ENCODE measurements around the gene ZNF160. TPM values are rescaled to one million over a fixed set of nuclear protein-coding genes. Genes with fewer than 3 reads are reported as not detected.
A peak's percentile ranks its signal among the peaks of the same experiment; 100 is the strongest.
"Not testable (repeated sequence)": the region's sequence is repeated elsewhere in the genome, so short reads cannot be mapped to it uniquely, and the experiment has no call there.

ZNF160 gene
- polyA plus RNA-seq, 5 donors, result 26.2 to 72.7 (median 54.0) TPM

DNA sequence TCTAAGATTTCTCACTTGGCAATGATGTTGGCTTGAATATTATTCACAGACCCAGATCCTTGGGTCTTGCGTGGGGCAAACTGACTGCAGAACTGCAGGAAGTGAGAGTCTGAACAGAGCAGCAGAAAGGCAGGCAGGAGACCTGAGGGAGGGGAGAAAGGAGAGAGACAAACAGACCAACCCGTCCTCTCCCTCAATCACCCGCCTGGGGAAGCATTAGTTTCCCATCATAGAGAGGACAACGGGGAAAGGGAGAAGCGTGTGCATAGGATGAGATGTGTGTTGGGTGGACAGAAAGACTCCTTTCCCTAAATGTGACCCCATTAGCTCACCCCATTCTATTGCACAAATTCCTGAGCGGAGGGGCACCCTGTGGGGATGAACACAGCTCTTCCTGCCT is 6.6 kb downstream of the ZNF160 start:
- DNase-seq, result not testable (repeated sequence)

DNA sequence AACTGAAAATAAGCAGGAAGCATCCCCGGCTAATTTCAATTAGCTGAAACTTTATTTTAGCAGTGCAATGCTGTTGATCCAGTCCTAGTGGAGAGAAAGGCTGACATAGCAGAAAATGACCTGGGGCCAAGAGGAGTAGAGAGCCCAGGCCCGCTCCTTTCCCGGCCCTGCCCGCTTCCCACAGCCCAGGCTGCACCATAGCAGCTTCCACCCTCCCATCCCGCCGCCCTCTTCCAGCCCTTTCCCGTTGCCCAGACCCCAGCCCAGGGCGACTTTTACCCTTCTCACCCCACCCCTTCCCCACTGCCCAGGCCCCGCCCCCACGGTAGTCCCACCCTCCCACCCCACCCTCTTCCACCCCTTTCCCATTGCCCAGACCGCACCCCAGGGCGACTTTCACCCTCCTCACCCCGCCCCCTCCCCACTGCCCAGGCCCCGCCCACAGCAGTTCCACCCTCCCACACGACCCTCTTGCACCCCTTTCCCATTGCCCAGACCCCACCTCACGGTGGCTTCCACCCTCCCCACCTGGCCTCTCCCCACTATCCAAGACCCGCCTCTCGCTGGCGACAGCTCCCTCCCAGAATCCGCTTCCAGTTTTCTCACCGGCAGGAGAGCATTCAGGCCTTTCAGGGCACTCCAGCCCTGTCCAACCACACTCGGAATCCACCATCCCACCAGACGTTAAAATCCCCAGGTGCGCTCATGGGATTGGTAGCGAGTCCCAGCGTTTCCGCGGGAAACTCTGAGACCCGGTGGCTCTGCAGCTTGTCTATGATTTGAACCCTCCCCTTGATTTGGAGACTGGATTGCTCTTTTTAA is 8.3 kb downstream of the ZNF160 start:
- DNase-seq, result no peak

- DNase-seq, result no peak
Observed at GRCh38 chr19:53092723-53093122, 10.5 kb downstream of the ZNF160 start.

DNA sequence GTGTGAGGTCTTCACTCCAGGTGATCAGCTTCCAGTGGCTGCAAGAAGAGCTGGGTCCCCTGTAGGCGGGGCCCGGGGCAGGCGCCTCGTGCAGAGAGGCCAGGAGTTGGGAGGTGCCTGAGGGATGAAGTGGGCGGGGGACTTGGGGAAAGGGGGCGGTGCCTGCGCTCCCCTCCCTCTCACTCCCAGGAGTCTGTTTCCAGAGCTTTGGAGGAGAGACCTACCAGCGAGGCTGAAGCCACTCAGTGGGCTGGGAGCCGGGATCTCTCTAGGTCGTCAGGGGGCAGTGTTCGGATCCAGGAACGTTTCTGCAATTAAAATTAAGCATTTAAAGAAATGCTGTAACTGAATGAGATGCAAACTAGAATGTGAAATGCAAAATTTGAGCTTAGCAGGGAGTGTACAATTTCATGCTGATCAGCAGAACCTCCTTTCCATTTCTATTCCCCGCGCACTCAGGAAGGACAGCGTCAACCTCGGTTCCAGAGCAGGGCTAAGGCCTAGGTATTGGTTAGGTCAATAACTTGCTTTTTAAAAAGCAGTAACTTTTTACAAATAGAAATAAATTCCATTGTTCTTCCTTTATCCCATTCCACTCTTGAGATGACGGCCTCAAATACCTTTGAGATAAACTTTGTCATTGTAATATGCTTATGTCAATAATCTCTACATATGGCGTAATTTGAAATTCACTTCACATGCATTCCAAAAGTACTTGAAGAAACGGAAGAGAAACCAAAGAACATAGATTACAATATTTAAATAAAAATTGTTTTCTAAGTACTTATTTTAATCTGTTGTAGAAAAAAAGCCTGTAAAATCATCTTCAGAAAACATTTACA is 11.6 kb downstream of the ZNF160 start:
- DNase-seq, result no peak

- no peak for DNase-seq
Observed at GRCh38 chr19:53088091-53088490, 15.1 kb downstream of the ZNF160 start.

GRCh38 chr19:53086949-53087348 is 16.3 kb downstream of the ZNF160 start:
- no peak for DNase-seq

GRCh38 chr19:53085496-53085895 is 17.7 kb downstream of the ZNF160 start:
- DNase-seq, result no peak

DNA sequence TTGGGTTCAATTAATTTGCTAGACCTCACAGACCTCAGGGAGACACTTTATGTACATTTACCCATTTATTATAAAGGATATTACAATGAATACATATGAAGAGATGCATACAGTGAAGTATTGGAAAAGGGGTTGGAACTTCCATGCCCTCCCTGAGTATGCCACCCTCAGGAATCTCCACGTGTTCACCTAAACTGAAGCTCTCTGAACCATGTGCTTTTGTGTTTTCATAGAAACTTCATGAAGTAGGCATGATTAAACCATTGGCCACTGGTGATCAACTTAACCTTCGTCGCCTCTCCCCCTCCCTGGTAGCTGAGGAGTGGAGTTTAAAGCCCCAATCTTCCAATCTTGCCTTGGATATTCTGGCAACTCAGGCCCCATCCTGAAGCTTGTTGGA is 20.3 kb downstream of the ZNF160 start:
- DNase-seq, result no peak

DNA sequence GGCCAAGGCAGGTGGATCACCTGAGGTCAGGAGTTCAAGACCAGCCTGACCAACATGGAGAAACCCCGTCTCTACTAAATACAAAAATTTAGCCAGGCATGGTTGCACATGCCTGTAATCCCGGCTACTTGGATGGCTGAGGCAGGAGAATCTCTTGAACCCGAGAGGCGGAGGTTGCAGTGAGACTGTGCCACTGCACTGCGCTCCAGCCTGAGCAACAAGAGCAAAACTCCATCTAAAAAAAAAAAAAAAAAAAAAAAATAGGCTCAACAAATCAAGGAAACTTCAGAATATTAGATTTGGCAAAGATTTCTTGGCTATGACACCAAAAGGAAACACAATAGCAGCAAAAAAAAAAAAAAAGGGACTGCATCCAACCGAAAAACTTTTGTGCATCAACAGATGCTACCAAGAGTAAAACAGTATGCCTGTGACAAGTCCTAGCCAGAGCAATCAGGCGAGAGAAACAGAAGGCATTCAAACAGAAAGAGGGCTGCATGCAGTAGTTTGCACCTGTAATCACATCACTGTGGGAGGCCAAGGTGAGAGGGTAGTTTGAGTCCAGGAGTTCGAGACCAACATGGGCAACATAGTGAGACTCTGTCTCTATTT is 23.8 kb downstream of the ZNF160 start:
- DNase-seq, result no peak

DNA sequence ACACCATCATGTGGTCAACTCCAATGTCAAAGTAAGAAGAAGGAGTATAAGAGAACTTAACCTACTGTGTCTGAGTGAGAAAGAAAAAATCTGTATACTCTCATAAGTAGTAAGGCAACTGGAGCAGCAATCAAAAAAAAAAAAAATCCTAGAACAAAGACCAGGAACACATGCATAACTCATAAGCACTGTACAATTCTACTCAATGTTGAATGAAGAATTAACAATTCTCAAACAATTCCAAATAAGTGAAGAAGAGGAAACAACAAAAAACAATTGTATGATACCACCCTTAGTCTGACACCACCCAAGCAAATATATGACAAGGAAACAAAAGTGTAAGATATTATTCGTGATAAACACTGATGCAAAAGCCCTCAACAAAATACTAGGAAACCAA is 24.6 kb downstream of the ZNF160 start:
- DNase-seq, result no peak

GRCh38 chr19:53076984-53077383 is 26.2 kb downstream of the ZNF160 start:
- peak; percentile 34 to 46 for DNase-seq

DNA sequence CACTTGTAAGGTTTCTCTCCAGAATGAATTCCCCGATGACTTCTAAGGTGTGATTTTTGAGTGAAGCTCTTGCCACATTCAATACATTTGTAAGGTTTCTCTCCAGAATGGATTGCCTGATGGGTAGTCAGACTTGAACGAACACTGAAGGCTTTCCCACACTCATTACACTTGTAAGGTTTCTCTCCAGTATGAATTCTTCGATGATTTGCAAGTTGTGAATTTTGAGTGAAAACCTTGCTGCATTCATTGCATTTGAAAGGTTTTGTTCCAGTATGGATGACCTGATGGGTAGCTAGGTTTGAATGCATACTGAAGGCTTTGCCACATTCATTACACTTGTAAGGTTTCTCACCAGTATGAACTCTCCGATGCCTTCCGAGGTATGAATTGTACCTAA is 34.4 kb downstream of the ZNF160 start:
- DNase-seq, result no peak

DNA sequence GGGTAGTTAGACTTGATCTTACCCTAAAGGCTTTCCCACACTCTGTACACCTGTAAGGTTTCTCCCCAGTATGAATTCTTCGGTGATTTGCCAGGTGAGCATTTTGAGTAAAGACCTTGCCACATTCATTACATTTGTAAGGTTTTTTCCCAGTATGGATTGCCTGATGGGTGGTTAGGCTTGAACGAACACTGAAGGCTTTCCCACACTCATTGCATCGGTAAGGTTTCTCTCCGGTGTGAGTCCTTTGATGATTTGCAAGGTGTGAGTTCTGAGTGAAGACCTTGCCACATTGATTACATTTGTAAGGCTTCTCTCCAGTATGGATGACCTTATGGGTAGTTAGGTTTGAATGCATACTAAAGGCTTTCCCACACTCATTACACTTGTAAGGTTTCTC is 35.0 kb downstream of the ZNF160 start:
- no peak for DNase-seq

DNA sequence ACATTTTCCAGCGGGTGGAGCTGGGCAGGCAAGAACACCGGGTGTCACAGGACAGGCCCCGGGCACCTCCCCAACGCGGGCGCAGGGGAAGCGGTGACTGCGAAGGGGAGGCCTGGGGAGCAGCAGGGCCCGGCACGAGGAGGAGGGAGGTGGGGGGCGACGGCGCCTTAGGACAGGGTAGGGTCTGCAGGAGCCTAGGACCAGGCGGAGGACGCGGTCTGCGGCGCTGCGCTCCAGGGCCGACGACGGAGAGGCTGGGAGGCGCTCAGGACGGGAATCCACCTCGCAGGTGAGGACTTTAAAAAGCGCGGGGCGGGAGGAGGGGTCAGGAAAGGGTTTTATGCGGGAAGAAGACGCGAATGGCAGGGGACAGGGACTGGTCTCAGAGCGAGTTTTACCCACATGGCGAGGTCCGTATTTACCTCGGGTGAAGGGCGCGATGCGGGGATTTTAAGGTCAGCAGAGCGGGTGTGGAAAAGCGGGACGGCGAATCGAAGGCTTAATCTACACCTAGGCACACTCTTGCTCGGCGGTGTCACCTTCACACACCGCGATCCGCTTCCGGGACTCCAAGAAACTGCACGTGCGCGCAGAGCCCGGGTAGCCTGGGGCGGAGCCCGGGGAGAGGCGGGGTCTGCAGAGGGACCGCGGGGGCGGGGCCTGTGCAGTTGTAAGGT is 45.2 kb downstream of the ZNF160 start:
- peak; percentile 11 to 18 for DNase-seq

DNA sequence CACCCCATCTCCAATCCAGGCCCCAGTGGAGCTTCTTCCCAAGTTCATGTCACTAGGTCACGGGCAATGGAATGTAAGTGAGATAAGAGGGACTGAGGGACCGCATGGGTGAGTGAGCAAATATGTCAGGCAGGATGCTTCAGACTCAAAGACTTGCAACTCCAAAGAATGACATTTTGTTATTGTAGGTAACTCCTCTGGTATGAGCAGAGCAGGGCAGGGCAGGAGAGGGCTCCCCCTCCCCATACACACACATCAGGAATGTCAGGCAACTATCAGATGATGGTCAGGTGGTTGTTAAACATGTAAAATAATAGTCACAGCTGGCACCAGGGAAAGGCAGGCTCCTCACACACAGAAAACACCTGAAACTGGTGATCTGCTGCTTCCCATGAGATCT is 48.1 kb downstream of the ZNF160 start:
- DNase-seq, result no peak

GRCh38 chr19:53047379-53047778 is 55.8 kb downstream of the ZNF160 start:
- no peak for DNase-seq

GRCh38 chr19:53045536-53045935 is 57.7 kb downstream of the ZNF160 start:
- DNase-seq, result no peak

DNA sequence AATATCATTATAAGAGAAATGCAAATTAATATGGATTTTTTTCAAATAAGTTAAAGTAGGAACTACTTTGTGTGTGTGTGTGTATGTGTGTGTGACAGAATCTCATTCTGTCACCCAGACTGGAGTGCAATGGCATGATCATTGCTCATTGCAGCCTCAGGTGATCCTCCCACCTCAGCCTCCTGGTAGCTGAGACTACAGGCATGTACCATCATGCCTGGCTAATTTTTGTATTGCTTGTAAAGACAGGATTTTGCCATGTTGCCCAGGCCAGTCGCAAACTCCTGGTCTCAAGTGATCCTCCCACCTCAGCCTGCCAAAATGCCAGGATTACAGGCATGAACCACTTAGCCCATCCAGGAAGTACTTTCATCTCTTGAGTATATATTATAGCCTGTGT is 61.9 kb downstream of the ZNF160 start:
- DNase-seq, result no peak

DNA sequence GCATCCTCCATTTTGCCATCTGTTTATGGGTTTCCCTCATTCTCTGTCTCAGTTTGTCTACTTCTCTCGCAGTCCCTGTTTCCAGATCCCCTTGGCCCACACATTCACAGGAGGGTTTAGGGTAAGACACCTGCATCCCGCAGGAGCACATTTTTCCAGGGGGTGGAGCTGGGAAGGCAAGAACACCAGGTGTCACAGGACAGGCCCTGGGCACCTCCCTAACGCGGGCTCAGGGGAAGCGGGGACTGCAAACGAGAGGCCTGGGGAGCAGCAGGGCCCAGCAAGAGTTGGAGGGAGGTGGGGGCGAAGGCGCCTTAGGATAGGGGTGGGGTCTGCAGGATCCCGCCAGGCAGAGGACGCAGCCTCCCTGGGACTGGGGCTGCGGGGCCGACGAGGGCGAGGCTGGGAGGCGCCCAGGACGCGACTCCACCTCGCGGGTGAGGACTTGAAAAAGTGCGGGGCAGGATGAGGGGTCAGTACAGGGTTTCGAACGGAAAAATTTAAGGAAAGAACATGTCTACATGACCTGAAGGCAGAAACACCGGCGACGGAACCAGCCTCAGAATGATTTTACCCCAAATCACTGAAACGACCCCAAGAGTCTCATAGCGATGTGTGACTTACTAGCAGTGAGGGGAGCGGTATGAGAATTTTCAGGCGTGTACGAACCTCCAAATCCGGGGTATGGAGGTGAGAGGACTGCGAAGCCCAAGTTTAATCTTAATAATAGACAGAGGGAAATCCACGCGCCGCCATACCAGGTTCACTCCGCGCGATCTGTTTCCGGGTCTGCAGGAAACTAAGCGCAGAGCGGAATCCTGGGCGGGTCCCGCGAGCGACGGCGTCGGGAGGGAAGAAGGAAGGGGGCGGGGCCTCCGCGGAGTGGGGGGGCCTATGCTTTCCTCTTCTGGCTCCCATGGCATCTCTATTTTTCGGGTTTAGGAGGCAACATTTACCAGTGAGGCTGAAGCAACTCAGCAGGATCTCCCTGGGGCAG is 65.8 kb downstream of the ZNF160 start:
- DNase-seq, result peak in 1 of 2 donors; percentile 8

GRCh38 chr19:53034948-53035675 is 68.1 kb downstream of the ZNF160 start:
- DNase-seq, result no peak

All from right lung (tissue), 5 donors.